NCI-H2081 treated with DMSO at 0.1 percent for 48 hours (cell line): ENCODE measurements around the gene AGXT.

Experiments used
- DNase-seq: peaks from one replicate; lab custom pipeline; 2025; lab: John Stamatoyannopoulos, UW

AGXT gene

DNA sequence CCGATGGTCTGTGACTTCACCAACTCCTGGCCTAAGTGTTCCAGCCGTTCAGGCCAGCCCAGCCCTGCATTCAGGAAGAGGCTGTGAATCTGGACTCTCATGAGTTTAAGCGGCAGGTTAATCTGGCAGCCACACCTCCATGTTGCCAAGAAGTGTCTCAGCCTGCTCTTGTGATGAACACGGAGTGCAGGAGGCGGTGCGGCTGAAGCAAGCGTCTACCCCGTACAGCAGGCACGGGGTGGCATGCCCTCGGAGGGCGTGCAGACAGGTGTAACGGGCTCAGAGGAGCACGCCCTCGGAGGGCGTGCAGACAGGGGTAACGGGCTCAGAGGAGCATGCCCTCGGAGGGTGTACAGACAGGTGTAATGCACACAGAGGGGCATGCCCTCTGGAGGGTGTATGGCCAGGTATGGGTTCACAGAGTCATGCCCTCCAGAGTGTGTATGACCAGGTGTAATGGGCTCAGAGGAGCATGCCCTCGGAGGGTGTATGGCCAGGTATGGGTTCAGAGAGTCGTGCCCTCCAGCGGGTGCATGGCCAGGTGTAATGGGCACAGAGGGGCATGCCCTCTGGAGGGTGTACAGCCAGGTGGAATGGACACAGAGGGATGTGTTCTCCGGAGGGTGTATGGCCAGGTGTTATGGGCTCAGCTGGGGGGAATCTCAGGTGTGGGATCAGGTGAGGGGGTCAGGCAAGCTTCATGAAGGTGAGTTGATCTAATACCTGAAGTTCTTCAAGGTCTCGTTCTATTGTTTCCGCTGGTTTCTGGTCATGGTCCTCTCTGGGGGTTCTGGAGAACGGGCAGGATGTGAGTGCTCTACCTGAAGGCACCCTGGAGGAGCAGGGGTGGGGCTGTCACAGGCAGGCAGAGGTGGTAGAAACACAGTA lies 60.1 kb downstream of the AGXT start:
- no peak for DNase-seq

DNA sequence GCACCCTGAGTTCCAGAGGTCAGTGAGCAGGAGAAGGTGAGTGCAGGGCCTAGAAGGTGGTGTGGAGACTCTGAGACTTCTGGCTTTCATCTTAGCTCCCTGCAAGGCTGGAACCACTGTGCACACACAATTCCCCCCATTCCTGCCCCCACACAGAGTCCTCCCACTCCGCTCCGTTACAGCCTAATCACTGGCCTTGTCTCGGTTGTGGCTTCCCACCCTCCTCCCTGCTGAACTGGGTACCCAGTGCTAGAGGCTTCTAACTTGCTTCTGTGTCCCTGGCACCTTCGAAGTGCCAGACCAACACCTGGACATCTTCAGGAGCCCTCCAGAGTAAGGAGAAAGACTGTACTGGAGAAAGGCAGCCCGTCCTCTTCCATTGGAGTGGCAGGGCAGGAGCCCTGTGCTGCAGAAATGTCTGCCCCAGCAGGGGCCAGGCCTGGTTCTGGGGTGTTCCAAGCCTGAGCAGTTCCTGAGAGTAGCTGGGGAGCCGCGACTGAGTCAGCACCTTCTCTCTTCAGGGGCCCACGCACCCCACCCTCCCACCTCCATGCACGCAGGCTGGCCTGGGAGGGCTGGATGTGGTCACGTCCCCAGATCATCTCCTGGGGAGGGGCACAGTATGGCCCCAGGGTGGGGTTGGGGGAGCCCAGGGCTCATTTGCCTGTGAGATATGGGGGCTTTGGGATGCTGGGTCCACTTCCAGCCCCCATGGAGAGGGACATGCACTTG lies 60.9 kb downstream of the AGXT start:
- no peak for DNase-seq
